ENCODE data around the gene COL5A1. TPM values are rescaled to one million over a fixed set of nuclear protein-coding genes. Genes with fewer than 3 reads are reported as not detected.

COL5A1 gene
- total and polyA plus RNA-seq, 2 experiments from 2014 or later: 2.5 to 13.1 TPM

DNA sequence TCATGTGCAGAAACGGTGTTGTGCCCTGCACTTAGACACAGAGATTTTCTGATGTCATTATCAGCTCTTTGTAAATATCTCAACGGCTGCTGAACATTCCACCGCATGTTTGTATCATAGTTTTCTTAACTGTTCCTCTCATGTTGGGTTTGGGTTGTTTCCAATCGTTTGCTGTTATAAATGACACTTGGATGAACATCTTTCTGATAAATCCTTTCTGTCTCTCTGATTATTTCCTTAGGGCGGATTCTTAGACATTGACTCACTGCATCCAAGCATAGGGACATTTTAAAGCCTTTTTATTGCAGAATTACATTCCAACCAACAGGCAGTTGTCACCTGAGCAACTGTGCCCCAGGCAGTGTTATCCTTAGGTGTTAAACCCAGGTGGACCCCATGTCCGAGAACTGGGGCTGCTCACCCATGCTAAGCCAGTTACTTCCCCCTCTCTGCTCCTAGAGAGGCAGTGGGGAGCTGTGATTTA, 28.5 kb downstream of the COL5A1 start:
- Histone ChIP-seq H3K79me2 (replicated peaks; ENCODE audit: insufficient read depth) (no peaks in the 10 kb centered on the region), H3K27me3 (ENCODE audit: insufficient read depth) (no peaks in the 10 kb centered on the region), H4K20me1 (replicated peaks; ENCODE audit: insufficient read depth) (no peaks in the 10 kb centered on the region), H3K4me2 (no peak overlapping the region), H3F3A (replicated peaks; ENCODE audit: low read depth) (no peaks in the 10 kb centered on the region), H3K4me3 (no peak overlapping the region), H3K27ac (ENCODE audit: low read depth) (no peak overlapping the region), H3K36me3 (ENCODE audit: insufficient read depth) (no peaks in the 10 kb centered on the region), H3K4me1 (ENCODE audit: insufficient read depth) (no peaks in the 10 kb centered on the region), H2AFZ (no peak overlapping the region), H3K9me2 (ENCODE audit: insufficient read depth) (no peaks in the 10 kb centered on the region)
- Mint-ChIP-seq H3K27me3 (ENCODE audit: insufficient read depth, low read depth, poor library complexity) (peaks cover 7% of the 10 kb centered on the region), H3K4me1 (peaks cover 4% of the 10 kb centered on the region; the same call in 1 of the 3 replicates), H3K36me3 (ENCODE audit: low read depth) (no peaks in the 10 kb centered on the region; the same call in 2 of the 3 replicates), H3K27ac (no peak overlapping the region), H3K4me3 (no peak overlapping the region), H3K9me3 (no peaks in the 10 kb centered on the region)
- TF ChIP-seq ZNF114 (CRISPR knock-in tag; IDR thresholded peaks at IDR 0.05) (no peak), STAT1 (IDR thresholded peaks at IDR 0.05; ENCODE audit: unreplicated experiment) (no peak), CREB1 (CRISPR knock-in tag; IDR thresholded peaks at IDR 0.05; ENCODE audit: low read depth) (no peak), EZH2phosphoT487 (IDR thresholded peaks at IDR 0.05; ENCODE audit: unreplicated experiment) (no peak), EZH2 (IDR thresholded peaks at IDR 0.05; ENCODE audit: low read depth, unreplicated experiment) (no peak), NANOG (IDR thresholded peaks at IDR 0.05; ENCODE audit: borderline replicate concordance) (no peak), JUNB (IDR thresholded peaks at IDR 0.05; ENCODE audit: unreplicated experiment) (no peak), POLR2AphosphoS5 (IDR thresholded peaks at IDR 0.05; ENCODE audit: low read depth) (no peak)
- TF ChIP-seq, protein P1, sequence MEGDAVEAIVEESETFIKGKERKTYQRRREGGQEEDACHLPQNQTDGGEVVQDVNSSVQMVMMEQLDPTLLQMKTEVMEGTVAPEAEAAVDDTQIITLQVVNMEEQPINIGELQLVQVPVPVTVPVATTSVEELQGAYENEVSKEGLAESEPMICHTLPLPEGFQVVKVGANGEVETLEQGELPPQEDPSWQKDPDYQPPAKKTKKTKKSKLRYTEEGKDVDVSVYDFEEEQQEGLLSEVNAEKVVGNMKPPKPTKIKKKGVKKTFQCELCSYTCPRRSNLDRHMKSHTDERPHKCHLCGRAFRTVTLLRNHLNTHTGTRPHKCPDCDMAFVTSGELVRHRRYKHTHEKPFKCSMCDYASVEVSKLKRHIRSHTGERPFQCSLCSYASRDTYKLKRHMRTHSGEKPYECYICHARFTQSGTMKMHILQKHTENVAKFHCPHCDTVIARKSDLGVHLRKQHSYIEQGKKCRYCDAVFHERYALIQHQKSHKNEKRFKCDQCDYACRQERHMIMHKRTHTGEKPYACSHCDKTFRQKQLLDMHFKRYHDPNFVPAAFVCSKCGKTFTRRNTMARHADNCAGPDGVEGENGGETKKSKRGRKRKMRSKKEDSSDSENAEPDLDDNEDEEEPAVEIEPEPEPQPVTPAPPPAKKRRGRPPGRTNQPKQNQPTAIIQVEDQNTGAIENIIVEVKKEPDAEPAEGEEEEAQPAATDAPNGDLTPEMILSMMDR (conservative IDR thresholded peaks at IDR 0.05; ENCODE audit: low read depth in 2 of 2): no peak
- TF ChIP-seq, protein P2, sequence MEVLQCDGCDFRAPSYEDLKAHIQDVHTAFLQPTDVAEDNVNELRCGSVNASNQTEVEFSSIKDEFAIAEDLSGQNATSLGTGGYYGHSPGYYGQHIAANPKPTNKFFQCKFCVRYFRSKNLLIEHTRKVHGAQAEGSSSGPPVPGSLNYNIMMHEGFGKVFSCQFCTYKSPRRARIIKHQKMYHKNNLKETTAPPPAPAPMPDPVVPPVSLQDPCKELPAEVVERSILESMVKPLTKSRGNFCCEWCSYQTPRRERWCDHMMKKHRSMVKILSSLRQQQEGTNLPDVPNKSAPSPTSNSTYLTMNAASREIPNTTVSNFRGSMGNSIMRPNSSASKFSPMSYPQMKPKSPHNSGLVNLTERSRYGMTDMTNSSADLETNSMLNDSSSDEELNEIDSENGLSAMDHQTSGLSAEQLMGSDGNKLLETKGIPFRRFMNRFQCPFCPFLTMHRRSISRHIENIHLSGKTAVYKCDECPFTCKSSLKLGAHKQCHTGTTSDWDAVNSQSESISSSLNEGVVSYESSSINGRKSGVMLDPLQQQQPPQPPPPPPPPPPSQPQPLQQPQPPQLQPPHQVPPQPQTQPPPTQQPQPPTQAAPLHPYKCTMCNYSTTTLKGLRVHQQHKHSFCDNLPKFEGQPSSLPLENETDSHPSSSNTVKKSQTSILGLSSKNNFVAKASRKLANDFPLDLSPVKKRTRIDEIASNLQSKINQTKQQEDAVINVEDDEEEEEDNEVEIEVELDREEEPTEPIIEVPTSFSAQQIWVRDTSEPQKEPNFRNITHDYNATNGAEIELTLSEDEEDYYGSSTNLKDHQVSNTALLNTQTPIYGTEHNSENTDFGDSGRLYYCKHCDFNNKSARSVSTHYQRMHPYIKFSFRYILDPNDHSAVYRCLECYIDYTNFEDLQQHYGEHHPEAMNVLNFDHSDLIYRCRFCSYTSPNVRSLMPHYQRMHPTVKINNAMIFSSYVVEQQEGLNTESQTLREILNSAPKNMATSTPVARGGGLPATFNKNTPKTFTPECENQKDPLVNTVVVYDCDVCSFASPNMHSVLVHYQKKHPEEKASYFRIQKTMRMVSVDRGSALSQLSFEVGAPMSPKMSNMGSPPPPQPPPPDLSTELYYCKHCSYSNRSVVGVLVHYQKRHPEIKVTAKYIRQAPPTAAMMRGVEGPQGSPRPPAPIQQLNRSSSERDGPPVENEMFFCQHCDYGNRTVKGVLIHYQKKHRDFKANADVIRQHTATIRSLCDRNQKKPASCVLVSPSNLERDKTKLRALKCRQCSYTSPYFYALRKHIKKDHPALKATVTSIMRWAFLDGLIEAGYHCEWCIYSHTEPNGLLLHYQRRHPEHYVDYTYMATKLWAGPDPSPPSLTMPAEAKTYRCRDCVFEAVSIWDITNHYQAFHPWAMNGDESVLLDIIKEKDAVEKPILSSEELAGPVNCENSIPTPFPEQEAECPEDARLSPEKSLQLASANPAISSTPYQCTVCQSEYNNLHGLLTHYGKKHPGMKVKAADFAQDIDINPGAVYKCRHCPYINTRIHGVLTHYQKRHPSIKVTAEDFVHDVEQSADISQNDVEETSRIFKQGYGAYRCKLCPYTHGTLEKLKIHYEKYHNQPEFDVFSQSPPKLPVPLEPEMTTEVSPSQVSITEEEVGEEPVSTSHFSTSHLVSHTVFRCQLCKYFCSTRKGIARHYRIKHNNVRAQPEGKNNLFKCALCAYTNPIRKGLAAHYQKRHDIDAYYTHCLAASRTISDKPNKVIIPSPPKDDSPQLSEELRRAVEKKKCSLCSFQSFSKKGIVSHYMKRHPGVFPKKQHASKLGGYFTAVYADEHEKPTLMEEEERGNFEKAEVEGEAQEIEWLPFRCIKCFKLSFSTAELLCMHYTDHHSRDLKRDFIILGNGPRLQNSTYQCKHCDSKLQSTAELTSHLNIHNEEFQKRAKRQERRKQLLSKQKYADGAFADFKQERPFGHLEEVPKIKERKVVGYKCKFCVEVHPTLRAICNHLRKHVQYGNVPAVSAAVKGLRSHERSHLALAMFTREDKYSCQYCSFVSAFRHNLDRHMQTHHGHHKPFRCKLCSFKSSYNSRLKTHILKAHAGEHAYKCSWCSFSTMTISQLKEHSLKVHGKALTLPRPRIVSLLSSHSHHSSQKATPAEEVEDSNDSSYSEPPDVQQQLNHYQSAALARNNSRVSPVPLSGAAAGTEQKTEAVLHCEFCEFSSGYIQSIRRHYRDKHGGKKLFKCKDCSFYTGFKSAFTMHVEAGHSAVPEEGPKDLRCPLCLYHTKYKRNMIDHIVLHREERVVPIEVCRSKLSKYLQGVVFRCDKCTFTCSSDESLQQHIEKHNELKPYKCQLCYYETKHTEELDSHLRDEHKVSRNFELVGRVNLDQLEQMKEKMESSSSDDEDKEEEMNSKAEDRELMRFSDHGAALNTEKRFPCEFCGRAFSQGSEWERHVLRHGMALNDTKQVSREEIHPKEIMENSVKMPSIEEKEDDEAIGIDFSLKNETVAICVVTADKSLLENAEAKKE (CRISPR knock-in tag; IDR thresholded peaks at IDR 0.05): no peak
- TF ChIP-seq, protein P3, sequence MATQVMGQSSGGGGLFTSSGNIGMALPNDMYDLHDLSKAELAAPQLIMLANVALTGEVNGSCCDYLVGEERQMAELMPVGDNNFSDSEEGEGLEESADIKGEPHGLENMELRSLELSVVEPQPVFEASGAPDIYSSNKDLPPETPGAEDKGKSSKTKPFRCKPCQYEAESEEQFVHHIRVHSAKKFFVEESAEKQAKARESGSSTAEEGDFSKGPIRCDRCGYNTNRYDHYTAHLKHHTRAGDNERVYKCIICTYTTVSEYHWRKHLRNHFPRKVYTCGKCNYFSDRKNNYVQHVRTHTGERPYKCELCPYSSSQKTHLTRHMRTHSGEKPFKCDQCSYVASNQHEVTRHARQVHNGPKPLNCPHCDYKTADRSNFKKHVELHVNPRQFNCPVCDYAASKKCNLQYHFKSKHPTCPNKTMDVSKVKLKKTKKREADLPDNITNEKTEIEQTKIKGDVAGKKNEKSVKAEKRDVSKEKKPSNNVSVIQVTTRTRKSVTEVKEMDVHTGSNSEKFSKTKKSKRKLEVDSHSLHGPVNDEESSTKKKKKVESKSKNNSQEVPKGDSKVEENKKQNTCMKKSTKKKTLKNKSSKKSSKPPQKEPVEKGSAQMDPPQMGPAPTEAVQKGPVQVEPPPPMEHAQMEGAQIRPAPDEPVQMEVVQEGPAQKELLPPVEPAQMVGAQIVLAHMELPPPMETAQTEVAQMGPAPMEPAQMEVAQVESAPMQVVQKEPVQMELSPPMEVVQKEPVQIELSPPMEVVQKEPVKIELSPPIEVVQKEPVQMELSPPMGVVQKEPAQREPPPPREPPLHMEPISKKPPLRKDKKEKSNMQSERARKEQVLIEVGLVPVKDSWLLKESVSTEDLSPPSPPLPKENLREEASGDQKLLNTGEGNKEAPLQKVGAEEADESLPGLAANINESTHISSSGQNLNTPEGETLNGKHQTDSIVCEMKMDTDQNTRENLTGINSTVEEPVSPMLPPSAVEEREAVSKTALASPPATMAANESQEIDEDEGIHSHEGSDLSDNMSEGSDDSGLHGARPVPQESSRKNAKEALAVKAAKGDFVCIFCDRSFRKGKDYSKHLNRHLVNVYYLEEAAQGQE (IDR thresholded peaks at IDR 0.05; ENCODE audit: unreplicated experiment): no peak
- TF ChIP-seq, protein P4, sequence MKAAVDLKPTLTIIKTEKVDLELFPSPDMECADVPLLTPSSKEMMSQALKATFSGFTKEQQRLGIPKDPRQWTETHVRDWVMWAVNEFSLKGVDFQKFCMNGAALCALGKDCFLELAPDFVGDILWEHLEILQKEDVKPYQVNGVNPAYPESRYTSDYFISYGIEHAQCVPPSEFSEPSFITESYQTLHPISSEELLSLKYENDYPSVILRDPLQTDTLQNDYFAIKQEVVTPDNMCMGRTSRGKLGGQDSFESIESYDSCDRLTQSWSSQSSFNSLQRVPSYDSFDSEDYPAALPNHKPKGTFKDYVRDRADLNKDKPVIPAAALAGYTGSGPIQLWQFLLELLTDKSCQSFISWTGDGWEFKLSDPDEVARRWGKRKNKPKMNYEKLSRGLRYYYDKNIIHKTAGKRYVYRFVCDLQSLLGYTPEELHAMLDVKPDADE (IDR thresholded peaks at IDR 0.05): no peak
- no peak for DNase-seq (ENCODE audit: low spot score)
- ATAC-seq: no peak

Data from GM23338 (cell line).